HG02970 (cell line): ENCODE results near the gene SUSD6.

Source experiments
- ATAC-seq: cut with Tn5 transposase; IDR thresholded peaks from one replicate; pipeline ENCODE4 v1.9.1; 2021; ENCODE audit warnings: mild to moderate bottlenecking, moderate library complexity, moderate number of reproducible peaks; ENCODE audit not compliant: unreplicated experiment, low FRiP score

Gene SUSD6

GRCh38 chr14:69611172-69612013 is at the start of gene SUSD6:
TSS of gene SUSD6 (plus strand) at chr14:69611596. CDS start at chr14:69658593, 46,997 bp downstream.
- ATAC-seq, result peak; percentile 69

DNA sequence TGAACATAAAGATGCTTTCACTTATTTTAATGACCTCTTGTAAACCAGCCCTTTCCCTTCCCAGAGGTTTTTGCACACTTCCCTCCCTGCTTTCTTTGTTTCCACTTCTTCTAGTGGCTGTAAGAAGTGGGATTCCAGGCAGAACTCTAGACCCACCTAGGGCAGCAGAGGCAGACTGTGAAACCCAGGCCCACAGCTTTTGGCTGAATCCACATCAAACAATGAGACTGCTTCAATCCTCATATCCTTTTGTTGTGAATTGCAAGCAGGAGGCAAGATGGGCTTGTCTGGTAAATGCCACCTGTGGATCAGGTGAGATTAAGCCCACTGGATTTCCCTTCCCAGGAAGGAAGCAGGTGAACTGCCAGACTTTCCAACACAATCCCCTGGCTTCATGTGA is 49.5 kb upstream of the SUSD6 start:
- no peak for ATAC-seq

- ATAC-seq, result no peak
Observed at GRCh38 chr14:69567563-69567962, 43.8 kb upstream of the SUSD6 start.

- ATAC-seq, result no peak
Observed at GRCh38 chr14:69569859-69570258, 41.5 kb upstream of the SUSD6 start.

DNA sequence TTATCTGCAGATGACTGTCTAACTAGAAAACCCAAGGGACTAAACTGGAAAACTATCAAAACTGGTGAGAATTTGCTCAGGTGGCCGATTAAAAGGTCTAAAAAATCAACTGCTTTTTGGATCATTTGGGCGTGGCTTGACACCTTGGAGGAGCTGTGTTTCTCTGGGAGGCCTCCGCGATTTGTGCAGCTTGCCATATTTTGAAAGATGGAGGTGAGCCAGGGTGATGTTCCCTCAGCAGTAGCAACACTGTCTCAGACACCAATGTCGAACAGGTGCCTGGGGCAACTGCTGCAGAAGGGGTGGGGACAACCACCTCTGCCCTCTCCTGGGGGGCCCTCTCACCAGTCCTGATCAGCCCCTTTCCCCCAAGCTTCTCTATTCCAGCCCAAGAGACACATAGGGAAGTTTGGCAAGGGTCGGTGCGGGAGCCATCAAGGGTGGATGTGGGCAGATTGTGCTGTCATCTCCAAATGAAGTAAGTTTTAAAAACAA is 40.5 kb upstream of the SUSD6 start:
- ATAC-seq, result no peak

DNA sequence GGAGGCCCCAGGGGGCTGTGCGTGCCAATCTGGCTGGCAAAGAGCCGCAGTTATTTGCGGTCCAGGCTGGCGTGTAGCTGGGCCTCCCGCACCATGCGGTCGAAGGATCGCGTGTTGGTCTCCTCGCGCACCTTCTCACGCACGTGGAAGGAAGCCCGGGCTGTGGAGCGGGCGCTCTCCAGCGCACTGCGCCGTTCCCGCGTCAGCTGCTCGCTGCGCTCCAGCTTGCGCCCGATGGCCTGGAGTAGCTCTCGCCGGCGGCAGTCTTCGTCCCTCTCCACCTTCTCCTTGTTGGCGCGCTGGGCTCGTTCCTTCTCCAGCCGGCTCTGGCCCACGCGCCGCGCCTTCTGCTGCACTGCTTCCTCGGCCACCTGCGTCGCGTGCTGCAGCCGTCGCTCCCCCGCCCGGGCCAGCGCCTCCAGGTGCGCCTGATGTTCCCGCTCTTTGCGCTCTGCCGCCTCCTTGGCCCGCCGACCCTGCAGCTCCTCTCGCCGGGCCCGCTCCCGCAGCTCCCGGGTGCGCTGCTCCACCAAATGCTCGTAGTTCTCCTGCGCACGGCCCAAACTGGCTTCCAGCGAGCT is 39.9 kb upstream of the SUSD6 start:
- ATAC-seq, result no peak

DNA sequence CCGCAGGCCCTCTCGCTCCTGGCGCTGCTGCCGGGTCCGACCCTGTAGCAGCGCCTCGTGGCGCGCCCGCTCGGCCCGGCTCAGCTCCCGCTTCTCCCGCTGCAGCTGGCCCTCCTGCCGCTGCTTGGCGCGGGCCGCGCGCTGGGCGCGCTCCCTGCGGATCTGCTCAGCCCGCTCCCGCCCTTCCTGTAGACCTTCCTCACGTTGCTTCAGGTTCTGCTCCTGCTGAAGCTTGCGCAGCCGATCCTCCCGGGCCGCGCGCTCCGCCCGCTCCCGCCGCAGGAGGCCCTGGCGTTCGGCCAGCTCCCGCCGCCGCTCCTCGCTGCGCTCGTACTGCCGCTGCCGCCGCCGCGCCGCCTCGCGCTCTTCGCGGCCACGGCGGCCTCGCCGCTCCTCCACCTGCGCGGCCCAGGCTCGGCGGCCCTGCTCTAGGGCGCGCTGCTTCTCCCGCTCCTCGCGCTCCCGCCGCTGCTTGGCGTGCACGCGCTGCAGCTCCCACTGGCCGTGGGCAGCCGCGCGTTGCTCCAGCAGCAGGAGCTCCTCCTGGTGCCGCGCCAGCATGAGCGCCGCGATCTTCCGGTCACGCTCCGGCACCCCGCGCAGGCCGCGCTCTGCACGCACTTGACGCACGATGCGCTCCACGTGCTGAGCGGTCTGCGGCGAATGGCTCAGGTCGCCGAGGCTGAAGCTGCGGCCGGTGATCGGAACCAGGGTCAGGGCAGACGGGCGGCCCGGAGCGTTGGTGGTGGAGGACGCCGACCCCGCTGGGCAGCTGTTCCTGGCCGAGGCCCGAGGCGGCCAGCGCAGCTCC is 39.2 kb upstream of the SUSD6 start:
- no peak for ATAC-seq

- ATAC-seq, result no peak
Observed at GRCh38 chr14:69572841-69573135, 38.6 kb upstream of the SUSD6 start.

DNA sequence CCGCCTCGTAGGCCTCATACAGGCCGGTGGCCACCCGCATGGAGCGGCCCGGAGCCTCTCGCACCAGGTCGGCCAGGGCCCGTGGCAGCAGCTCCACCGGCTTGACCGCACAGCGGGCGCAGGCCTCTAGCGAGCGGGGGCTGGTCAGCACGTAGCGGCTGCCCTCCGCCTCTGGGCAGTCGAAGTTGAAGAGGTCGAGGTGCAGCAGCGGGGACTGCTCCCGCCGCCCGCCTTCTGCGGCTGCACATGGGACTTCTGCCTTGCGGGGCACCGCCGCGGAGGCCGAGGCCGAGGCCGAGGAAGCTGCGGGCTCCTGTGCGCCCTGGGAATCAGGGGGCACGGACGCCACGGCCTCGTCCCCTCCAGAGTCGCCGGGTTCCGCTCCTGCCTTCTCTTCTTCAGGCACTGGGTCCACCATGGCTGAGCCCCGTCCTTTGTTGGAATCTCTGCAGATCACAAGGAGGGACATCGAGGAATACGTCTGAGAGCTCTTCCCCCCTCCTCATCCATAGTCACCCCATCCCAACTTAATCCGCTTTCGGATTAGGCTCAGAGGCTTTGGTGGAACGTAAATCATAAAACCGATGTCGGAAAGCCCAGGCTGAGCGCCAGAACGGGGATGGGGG is 38.1 kb upstream of the SUSD6 start:
- ATAC-seq, result no peak

DNA sequence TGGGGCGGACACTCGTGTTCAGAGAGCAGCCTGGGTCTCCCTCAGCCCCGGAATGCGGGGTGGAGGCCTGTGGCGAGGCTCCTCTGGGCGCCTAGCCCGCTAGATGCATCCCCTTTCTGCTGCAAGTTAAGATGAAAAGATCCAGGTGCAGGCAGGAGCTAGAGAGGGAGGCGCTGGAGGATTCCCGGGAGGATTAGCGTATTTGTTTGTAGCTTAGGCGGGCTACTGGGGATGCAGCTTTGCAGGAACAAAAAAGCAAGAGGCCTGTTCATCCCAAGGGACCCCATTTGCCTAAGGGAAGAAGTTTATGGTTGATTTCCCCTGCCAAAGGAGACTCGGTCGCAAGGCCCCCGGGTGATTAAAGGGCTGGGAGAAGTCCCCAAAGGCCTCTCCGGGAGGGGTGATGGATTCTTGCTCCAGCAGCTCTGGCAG is 37.5 kb upstream of the SUSD6 start:
- ATAC-seq, result no peak

DNA sequence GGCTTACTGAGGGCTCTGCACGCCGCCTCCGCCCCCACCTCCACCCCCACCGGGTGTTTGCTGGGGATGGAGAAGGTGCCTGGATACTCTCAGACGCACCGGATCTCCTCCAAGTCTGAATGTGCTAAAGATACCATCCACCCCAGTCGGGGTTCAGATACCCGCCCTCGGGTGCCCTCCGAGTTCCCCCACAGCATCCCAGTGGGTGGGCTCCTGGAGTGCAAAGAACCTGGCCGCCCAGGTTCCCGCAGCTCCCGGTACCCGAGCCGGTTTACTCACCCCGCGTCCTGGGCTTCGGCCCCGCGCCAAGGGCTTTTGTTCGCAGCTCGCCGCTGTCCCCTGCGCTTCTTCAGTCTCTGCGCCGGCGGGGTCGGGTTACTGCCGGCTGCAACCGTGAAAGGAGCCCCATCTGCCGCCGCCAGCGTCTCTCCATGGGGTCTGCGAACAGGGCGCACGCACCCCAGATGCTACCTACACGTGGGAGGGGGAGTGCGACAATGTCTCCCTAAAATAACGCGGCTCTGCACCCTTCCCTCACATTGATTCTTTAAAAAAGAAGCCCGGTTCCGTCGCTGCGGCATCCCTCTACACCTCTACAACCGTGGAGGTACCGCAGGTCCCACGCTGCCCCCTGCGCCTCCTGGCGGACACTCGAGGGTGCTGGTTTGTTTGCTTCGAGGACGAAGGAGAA is 37.0 kb upstream of the SUSD6 start, which contains the start of gene CCDC177:
Gene CCDC177 (minus strand): TSS at position 609 of the 691 bp plus-strand sequence. CDS start 1,249 bp downstream, outside the sequence.
- no peak for ATAC-seq

DNA sequence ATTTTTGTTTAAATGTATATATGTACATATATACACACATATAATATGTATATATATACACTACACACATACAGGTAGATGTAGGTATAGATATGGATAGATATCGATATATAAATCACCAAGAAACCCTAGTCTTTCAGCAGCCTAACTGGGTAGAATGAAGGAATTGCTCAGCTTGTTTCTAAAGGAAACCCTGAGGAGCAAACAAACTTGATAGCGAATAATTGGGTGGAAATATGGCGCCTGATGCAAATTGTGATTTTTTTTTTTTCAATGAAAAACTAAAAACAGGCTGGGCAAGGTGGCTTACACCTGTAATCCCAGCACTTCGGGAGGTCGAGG is 36.5 kb upstream of the SUSD6 start:
- ATAC-seq, result no peak

GRCh38 chr14:69579476-69579875 is 31.9 kb upstream of the SUSD6 start:
- no peak for ATAC-seq

- ATAC-seq, result no peak
Observed at GRCh38 chr14:69580009-69580577, 31.3 kb upstream of the SUSD6 start.

GRCh38 chr14:69581316-69581935 is 30.0 kb upstream of the SUSD6 start:
- ATAC-seq, result no peak

- no peak for ATAC-seq
Observed at GRCh38 chr14:69582212-69582611, 29.2 kb upstream of the SUSD6 start.

DNA sequence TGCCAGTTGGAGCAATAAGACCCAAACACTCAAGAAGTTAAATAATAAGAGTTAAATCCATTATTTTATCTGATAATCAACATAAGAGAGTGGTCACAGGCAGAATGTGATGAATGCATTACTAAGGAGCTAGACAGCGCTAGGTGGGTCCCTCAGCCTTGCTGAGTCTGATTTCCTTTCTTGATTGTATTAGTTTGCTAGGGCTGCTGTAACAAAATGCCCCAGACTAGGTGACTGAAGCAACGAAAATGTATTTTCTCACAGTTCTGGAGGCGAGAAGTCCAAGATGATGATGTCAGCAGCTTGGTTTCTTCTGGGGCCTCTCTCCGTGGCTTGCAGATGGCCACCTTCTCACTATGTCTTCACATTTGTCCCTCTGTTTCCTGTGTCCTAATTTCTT is 28.6 kb upstream of the SUSD6 start:
- no peak for ATAC-seq

GRCh38 chr14:69584389-69584788 is 27.0 kb upstream of the SUSD6 start:
- ATAC-seq, result no peak

- ATAC-seq, result no peak
Observed at GRCh38 chr14:69586404-69586803, 25.0 kb upstream of the SUSD6 start.
